Heart left ventricle (tissue), 13 donors: ENCODE measurements around the gene VPREB1.

Experiments used
- CTCF ChIP-seq, 12 donors: fragments of 200-600 bp; sonication (generic) in 4 of 12; IDR thresholded peaks; one replicate each; pipeline versions ENCODE4 v1.5.0 to v1.8.0; 2018 to 2022; ENCODE audit warnings: antibody characterized with exemption in 12 of 12, mild to moderate bottlenecking in 5 of 12
- POLR2A ChIP-seq, 2 donors: fragments of 450-650 bp; IDR thresholded peaks; one replicate each; pipeline ENCODE4 v1.6.1; 2017; ENCODE audit warnings: antibody characterized with exemption in 2 of 2, mild to moderate bottlenecking in 2 of 2, moderate library complexity in 2 of 2
- donor health status: ischemic (EF 13 %, LVEDD 7.1; RV severe dilation, severe dysfunction).
- donor health status: DM: no; HTN: yes; CAD: no.
- donor health status: DM: no; HTN: no; CAD: no.
- donor health status: ischemic (EF 25% LVEDD 6.9; RV normal size, moderate dysfunction).
- donor health status: ischemic (EF 25% LVEDD 5.7; RV mildly dilated, moderate dysfunction).
- donor health status: ischemic (EF 35%, LVEDD 5.7; RV mildly dilated, moderate dysfunction).
- donor health status: nonischemic (EF 11% LVEDD 7.7; RV severe dilation, severe dysfunction).
- donor health status: DM: yes; HTN: yes; CAD: no.
- donor health status: PGD.
- donor health status: ischemic (EF 29% LVEDD 5.4; RV normal size, mild dysfunction).
- donor health status: nonischemic (EF 23%, LVEDD 6.1; RV moderate dilation, normal function).

GRCh38 chr22:22196833-22197477 is 47.6 kb upstream of the VPREB1 start:
- no peak for TF ChIP-seq CTCF (IDR thresholded peaks at IDR 0.05)
- no peak for TF ChIP-seq POLR2A (IDR thresholded peaks at IDR 0.05)
